NB4 (cell line): ENCODE data around the gene CASTOR1.

ENCODE experiments used
- DNase-seq: peaks from one replicate; pipeline ENCODE4 v3.0.0; 2010; ENCODE audit warnings: low read depth
- H3K4me3 ChIP-seq: one replicate; pipeline ENCODE4 v1.5.1; 2011; ENCODE audit warnings: mild to moderate bottlenecking, low read depth, low read length, moderate library complexity
- MYC ChIP-seq: IDR thresholded peaks from 2 replicates; pipeline ENCODE4 v1.6.1; 2011; ENCODE audit warnings: low read depth, low read length
- POLR2A ChIP-seq: IDR thresholded peaks from 2 replicates; pipeline ENCODE4 v1.6.1; 2011; ENCODE audit warnings: mild to moderate bottlenecking; ENCODE audit not compliant: insufficient read length; ENCODE audit errors: extremely low read depth
- TF ChIP-seq, protein P1 (sequence below): IDR thresholded peaks from 2 replicates; pipeline ENCODE4 v1.6.1; 2011; ENCODE audit warnings: low read depth, low read length
- TF ChIP-seq, protein P2 (sequence below): IDR thresholded peaks from one replicate; pipeline ENCODE4 v1.5.1; 2012; ENCODE audit warnings: low read depth, low read length

Gene CASTOR1

DNA sequence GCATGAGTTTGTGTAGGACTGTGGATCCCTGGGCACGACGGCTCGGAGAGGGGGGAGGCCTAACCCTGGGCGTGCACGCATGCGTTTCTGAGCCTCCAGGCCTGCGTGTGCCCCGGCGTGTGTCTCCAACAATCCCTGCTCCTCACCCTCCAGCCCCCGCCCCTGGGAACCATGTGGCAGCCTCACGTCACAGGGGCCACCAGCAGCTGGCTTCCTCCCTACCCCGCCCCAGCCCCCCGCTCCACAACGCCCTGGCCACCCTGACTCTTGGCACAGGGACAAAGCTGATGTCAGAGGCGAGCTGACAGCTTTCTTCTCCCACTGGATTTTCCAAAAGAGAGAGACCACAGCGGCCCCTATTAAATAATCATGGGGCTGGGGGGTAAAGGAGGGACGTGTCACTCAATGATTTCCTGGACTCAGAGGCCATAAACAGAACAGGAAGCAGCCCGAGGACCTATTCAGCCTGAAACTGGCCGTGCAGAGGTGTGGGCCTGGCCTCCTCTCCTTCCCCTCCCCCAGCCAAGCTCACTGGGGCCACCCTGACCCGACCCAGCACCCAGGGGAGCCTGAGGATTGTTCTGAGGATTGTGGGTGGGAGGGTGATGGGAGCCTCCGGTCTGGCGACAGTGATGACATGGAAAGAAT, 36.0 kb downstream of the CASTOR1 start:
- no peak overlapping the region for H3K4me3 ChIP-seq
- DNase-seq = peak; percentile 47
- TF ChIP-seq MYC (no peak), POLR2A (no peak)
- TF ChIP-seq, protein P1, sequence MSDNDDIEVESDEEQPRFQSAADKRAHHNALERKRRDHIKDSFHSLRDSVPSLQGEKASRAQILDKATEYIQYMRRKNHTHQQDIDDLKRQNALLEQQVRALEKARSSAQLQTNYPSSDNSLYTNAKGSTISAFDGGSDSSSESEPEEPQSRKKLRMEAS = no peak
- TF ChIP-seq, protein P2, sequence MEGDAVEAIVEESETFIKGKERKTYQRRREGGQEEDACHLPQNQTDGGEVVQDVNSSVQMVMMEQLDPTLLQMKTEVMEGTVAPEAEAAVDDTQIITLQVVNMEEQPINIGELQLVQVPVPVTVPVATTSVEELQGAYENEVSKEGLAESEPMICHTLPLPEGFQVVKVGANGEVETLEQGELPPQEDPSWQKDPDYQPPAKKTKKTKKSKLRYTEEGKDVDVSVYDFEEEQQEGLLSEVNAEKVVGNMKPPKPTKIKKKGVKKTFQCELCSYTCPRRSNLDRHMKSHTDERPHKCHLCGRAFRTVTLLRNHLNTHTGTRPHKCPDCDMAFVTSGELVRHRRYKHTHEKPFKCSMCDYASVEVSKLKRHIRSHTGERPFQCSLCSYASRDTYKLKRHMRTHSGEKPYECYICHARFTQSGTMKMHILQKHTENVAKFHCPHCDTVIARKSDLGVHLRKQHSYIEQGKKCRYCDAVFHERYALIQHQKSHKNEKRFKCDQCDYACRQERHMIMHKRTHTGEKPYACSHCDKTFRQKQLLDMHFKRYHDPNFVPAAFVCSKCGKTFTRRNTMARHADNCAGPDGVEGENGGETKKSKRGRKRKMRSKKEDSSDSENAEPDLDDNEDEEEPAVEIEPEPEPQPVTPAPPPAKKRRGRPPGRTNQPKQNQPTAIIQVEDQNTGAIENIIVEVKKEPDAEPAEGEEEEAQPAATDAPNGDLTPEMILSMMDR = no peak

DNA sequence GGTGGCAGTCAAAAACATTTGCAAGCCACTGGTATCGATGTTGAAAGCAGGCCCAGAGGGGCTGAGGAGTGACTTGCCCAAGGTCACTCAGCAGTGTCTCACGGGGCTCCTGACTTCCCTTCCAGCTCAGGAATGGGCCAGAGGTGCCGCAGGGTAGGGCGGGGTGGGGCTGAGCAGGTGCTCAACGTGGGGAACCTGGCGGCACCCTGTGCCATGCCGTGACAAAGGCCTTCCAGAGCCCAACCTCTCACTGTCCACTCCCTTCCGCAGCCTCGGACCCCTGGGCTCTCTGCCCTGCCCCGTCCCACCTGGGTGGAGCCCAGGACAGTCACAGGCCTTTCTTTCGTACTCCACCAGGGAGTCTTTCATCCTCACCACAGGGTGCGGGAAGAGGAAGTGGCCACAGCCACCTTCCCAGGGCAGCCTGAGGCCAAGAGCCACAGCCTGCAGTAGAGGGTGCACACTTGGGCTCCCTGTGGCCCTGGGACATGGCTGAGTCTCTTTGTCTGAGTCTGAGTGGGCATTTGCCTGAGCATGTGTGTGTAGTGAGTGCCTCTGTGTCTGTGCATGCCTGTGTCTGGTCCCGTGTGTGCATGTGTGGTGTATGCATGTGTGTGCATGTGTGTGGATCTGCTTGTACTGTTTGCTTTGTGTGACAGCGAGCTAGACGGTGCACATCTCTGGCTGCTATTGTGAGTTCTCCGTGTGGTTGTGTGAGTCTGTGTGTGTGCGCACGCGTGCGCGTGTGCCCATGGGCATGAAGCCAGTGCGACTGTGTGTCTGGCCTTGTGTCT, 36.7 kb downstream of the CASTOR1 start:
- TF ChIP-seq, protein P2 = no peak
- TF ChIP-seq, protein P1 = peak; percentile 59
- peak; percentile 80 for DNase-seq
- no peak overlapping the region for H3K4me3 ChIP-seq

DNA sequence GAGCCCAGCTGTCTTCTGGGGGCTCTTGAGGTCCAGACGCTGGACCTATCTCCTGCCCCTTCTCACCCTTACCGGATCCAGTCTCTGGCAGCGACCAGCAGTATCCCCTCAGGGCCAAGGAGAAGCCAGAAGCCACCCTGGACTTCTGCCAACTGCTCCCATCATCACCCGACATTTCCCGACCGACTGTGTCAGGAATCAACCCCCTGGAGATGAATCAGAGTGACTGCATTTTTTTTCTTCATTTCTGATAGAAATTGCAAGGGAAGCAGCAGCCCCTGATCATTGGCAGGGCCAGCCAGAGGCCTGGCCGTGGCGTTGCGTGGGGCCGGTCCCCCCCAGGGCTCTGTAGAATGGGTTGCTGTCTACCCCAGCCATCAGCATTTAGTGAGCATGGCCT, 37.6 kb downstream of the CASTOR1 start:
- DNase-seq = no peak
- no peak overlapping the region for H3K4me3 ChIP-seq
- TF ChIP-seq, protein P1 = no peak
- TF ChIP-seq, protein P2 = no peak
- TF ChIP-seq MYC = no peak
- TF ChIP-seq POLR2A = no peak

DNA sequence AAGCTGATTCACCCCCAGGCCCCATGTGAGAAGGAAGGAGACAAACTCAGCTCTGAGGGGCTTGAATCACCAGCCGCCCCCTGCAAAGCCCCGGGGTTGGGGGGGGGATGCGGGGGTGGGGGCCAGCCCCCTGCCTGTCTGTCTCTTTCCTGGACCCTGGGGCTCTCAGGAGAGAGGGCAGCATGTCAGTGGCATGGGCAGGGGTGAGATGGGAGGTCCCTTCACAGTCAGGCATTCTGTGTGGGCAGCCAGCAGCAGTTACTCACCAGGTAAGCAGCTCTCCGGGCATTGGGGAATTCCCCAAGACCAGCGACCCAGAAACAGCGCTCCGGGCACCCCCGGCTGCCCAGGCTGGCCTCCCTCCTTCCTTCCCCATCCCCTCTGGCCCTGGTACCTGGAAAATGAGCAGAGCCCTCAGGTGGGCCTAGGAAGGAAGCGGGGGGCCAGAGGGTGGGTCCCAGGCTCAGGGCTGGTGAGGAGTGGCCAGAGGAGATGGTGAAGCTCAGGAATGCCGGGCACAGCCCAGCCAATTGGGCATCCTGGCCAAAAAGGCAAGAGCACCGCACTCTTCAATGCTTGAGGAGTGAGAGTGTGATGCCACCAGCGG, 38.5 kb downstream of the CASTOR1 start:
- DNase-seq = no peak
- H3K4me3 ChIP-seq = no peak overlapping the region
- no peak for TF ChIP-seq POLR2A
- TF ChIP-seq, protein P2 = no peak
- TF ChIP-seq MYC = no peak
- TF ChIP-seq, protein P1 = no peak

DNA sequence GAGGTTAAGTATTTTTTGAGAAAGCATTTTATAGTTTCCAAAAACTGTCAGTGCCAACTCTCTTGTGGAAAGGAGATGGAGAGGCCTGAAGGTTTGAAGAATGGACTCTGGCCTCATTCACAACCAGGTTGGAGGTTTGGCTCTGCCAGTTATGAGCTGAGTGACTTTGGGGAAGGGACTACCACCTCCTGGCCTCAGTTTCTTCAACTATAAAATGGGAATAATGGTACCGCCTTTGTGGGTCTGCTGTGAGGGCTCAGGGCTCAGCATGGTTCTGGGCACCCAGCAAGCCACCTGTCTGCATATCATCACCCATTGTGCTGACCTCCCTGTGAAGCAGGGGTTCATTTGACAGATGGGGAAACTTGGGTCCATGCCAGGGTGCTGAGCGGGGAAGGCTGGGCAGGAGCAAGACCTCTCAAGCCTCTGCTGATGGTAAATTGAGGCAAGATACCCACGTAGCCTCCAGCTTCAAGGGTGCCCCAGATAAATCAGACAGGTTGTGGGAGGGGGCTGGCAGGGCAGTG, 39.2 kb downstream of the CASTOR1 start:
- no peak overlapping the region for H3K4me3 ChIP-seq
- no peak for TF ChIP-seq MYC
- TF ChIP-seq, protein P1 = no peak
- no peak for TF ChIP-seq POLR2A
- TF ChIP-seq, protein P2 = no peak
- no peak for DNase-seq
